ENCODE results near the gene NCAM1.
"Not testable (repeated sequence)": the region's sequence is repeated elsewhere in the genome, so short reads cannot be mapped to it uniquely, and the experiment has no call there.

NCAM1 gene

DNA sequence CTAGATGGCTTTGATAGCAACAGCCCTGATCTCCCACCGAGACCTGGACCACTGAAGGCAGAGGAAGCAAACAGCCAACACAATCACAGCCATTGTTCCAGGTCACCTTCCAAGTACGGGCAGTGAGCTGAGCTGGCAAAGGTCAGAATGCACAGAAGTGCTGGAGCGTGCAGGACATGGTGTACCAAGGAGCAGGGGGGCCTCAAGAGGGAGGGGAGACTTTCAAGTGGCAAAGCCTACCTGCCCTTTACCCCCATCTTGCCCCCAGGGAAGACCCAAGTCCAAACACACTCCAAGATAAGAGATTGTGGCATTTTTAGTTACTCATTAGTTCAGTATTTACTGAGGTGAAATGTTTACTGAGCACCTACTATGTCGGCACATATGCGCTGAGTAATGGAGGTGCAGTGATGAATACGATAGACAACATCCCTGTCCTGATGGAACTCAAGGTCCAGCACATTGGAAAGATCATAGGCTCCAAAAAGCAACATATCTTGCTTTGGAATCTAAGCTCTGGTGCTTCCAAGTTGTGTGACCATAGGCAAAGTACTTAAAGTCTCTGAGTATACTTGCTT is 327.2 kb downstream of the NCAM1 start:
- no peak overlapping the region for H3K4me3 ChIP-seq (ENCODE audit: extremely low read depth, insufficient read depth, low read length, poor library complexity, severe bottlenecking)
- H3K9me3 ChIP-seq (ENCODE audit: control insufficient read depth, low read length), result no peaks in the 10 kb centered on the region
- WGBS, 2 experiments (ENCODE audit: insufficient coverage in 2 of 2), result 100% methylated on average over 3 to 4 of the region's 6 CpGs
- H3K36me3 ChIP-seq (ENCODE audit: control insufficient read depth, insufficient read depth, low read length), result no peaks in the 10 kb centered on the region
- no peaks in the 10 kb centered on the region for H3K4me1 ChIP-seq (ENCODE audit: control insufficient read depth, insufficient read depth, low read length, poor library complexity, severe bottlenecking)
- no peak overlapping the region for H3K27ac ChIP-seq (ENCODE audit: low read depth, low read length, severe bottlenecking)

DNA sequence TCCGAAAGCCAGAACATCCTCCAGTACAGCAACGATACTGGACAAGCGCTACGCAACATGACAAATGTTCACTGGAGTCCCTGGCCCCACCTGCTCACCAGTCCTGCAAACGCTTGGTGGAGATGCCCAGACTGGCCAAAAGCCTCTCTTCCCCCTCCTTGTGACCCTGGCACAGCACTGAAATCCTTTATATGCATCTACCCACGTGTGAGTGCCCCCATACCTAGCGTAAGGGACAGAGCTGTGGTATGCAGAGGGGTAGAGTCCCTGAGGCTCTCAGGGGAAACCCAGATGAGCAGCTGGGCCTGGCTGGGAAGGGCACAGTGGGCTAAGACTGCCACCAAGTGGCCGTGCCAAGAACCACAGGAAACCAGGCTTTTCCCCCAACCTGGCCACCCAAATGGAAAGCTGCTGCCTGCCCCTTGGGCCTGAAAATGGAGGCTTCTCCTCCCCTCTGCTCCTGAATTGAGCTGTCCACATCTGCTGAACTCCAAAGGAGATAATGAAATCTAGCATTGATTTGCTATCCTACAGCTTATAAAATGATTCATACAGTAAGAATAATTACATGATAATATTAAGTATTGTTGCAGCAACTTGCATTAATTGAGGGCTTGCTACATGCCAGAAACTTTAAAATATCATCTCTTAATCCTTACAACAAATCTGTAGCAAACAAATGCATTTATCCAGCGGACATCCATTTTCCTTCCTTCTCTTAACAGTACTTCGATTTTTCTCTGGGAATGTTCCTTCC is 328.4 kb downstream of the NCAM1 start:
- WGBS, 2 experiments (ENCODE audit: insufficient coverage in 2 of 2), result 55 to 58% methylated on average over 6 to 7 of the region's 10 CpGs
- H3K4me3 ChIP-seq (ENCODE audit: extremely low read depth, insufficient read depth, low read length, poor library complexity, severe bottlenecking), result no peak overlapping the region
- H3K27ac ChIP-seq (ENCODE audit: low read depth, low read length, severe bottlenecking), result no peak overlapping the region

DNA sequence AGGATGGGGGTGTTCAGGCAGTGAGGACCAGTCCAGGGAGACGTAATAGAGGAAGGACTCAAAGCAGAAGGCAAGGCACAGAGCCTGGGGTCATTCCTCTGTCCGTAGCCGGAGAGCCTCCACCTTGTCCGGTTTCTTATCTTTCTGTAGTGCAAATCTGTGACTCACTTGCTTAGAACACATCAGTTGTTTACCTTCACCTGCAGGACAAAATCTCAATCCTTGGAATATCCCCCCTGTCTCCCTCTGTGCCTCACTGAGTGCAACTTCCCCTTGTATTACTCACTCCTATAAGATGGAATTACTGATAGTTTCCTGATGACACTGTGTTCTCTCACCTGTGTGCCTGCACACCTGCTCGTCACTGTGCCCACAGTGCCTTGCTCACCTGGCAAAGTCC is 332.7 kb downstream of the NCAM1 start:
- Histone ChIP-seq H3K9me3 (ENCODE audit: control insufficient read depth, low read length) (no peaks in the 10 kb centered on the region), H3K36me3 (ENCODE audit: control insufficient read depth, insufficient read depth, low read length) (no peaks in the 10 kb centered on the region), H3K4me3 (ENCODE audit: extremely low read depth, insufficient read depth, low read length, poor library complexity, severe bottlenecking) (no peak overlapping the region), H3K4me1 (ENCODE audit: control insufficient read depth, insufficient read depth, low read length, poor library complexity, severe bottlenecking) (no peaks in the 10 kb centered on the region), H3K27ac (ENCODE audit: low read depth, low read length, severe bottlenecking) (no peak overlapping the region)
- 71 to 74% methylated on average over 5 of the region's 5 CpGs for WGBS, 2 experiments (ENCODE audit: insufficient coverage in 2 of 2)

More for the DNA sequence above, 328.4 kb downstream of the NCAM1 start:
- Histone ChIP-seq H3K36me3 (ENCODE audit: control insufficient read depth, insufficient read depth, low read length) (no peaks in the 10 kb centered on the region), H3K9me3 (ENCODE audit: control insufficient read depth, low read length) (no peaks in the 10 kb centered on the region), H3K4me1 (ENCODE audit: control insufficient read depth, insufficient read depth, low read length, poor library complexity, severe bottlenecking) (no peaks in the 10 kb centered on the region)

DNA sequence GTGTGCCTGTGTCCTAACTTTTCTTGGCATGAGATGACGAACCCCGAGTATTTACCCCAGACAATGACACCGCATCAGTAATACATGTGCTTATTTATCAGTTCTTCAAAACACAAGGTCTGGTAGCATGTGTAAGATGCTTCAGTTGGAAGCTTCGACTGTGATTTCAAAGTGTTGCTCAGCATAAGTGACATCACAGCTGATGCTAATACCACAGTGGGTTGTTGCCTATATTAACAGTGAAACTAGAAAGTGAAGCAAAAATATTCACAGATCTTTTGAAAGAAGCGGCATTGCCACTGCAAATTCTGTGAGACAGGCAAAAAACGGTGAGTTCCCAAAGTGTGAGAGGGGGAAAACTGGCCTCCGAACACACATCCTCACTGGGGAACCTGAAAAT is 334.8 kb downstream of the NCAM1 start:
- no peaks in the 10 kb centered on the region for H3K4me1 ChIP-seq (ENCODE audit: control insufficient read depth, insufficient read depth, low read length, poor library complexity, severe bottlenecking)
- H3K36me3 ChIP-seq (ENCODE audit: control insufficient read depth, insufficient read depth, low read length), result no peaks in the 10 kb centered on the region
- H3K27ac ChIP-seq (ENCODE audit: low read depth, low read length, severe bottlenecking), result no peak overlapping the region
- WGBS, 2 experiments (ENCODE audit: insufficient coverage in 2 of 2), result 92 to 95% methylated on average over 3 to 6 of the region's 7 CpGs
- no peaks in the 10 kb centered on the region for H3K9me3 ChIP-seq (ENCODE audit: control insufficient read depth, low read length)
- H3K4me3 ChIP-seq (ENCODE audit: extremely low read depth, insufficient read depth, low read length, poor library complexity, severe bottlenecking), result no peak overlapping the region

DNA sequence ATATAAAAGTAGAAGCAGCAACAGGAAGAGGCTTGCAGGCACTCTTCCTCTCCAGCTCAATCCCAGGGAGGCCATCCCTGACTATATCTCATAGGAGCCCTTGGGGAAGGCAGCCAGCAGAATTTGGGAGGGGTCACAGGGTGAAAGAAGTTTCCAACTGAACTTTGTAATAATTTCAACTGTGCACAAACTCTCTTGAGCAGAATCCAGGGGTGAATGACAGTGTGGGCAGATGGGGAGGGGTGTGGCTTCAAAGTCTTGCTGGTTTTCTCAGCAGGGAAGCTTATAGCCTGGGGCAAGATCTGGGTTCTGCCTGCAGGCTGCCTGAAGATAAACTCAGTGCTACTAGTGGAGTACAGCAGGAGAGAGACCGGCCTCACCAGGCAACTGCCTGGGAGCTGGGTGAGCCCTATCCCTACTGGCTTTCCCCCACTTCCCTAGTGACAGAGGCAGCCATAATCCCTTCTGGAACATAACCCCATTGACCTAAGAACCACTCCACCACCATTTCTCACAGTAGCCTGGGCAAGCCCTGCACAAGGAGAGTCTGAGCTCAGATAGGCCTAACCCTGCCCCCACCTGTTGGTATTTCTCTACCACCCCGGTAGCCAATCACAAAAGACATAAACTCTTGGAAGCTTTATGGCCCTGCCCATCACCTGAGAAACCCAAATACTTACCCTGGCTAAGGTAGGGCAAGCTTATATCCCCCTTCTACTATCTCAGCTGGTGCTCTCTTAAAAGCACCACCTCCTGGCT is 335.4 kb downstream of the NCAM1 start:
- WGBS, 2 experiments (ENCODE audit: insufficient coverage in 2 of 2), result 63 to 78% methylated on average over 2 of the region's 2 CpGs
- Histone ChIP-seq H3K27ac (ENCODE audit: low read depth, low read length, severe bottlenecking) (no peak overlapping the region), H3K4me3 (ENCODE audit: extremely low read depth, insufficient read depth, low read length, poor library complexity, severe bottlenecking) (no peak overlapping the region), H3K36me3 (ENCODE audit: control insufficient read depth, insufficient read depth, low read length) (no peaks in the 10 kb centered on the region), H3K9me3 (ENCODE audit: control insufficient read depth, low read length) (no peaks in the 10 kb centered on the region), H3K4me1 (ENCODE audit: control insufficient read depth, insufficient read depth, low read length, poor library complexity, severe bottlenecking) (no peaks in the 10 kb centered on the region)

DNA sequence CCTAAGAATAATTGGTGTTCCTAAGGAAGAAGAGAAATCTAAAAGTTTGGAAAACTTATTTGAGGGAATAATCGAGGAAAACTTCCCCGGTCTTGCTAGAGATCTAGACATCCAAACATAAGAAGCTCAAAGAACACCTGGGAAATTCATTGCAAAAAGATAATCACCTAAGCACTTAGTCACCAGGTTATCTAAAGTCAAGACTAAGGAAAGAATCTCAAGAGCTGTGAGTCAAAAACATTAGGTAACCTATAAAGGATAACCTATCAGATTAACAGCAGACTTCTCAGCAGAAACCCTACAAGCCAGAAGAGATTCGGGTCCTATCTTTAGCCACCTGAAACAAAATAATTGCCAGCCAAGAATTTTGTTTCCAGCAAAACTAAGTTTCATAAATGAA is 337.3 kb downstream of the NCAM1 start:
- not testable (repeated sequence) for H3K27ac ChIP-seq (ENCODE audit: low read depth, low read length, severe bottlenecking); H3K9me3 ChIP-seq (ENCODE audit: control insufficient read depth, low read length); H3K36me3 ChIP-seq (ENCODE audit: control insufficient read depth, insufficient read depth, low read length); H3K4me3 ChIP-seq (ENCODE audit: extremely low read depth, insufficient read depth, low read length, poor library complexity, severe bottlenecking); H3K4me1 ChIP-seq (ENCODE audit: control insufficient read depth, insufficient read depth, low read length, poor library complexity, severe bottlenecking)
- 100% methylated on average over 2 of the region's 3 CpGs; no CpG with 5 or more reads in 1 of the 2 experiments for WGBS, 2 experiments (ENCODE audit: insufficient coverage in 2 of 2)

DNA sequence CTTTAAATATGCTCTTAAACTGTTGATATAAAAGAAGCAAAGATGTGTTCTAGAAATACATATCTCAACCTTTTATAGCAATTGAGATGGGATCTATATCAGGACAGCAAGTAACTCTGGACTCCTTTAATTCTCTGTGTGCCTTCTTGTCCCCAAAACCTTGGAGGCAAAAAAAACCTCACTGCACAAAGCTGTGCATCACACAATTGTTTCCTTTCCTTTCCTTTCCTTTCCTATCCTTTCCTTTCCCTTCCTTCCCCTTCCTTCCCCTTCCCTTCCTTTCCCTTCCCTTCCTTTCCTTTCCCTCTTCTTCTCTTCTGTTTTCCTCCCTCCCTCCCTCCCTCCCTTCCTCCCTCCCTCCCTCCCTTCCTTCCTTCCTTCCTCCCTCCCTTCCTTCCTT is 343.7 kb downstream of the NCAM1 start:
- Histone ChIP-seq H3K36me3 (ENCODE audit: control insufficient read depth, insufficient read depth, low read length) (no peaks in the 10 kb centered on the region), H3K4me1 (ENCODE audit: control insufficient read depth, insufficient read depth, low read length, poor library complexity, severe bottlenecking) (no peaks in the 10 kb centered on the region), H3K27ac (ENCODE audit: low read depth, low read length, severe bottlenecking) (no peak overlapping the region), H3K9me3 (ENCODE audit: control insufficient read depth, low read length) (no peaks in the 10 kb centered on the region), H3K4me3 (ENCODE audit: extremely low read depth, insufficient read depth, low read length, poor library complexity, severe bottlenecking) (no peak overlapping the region)

DNA sequence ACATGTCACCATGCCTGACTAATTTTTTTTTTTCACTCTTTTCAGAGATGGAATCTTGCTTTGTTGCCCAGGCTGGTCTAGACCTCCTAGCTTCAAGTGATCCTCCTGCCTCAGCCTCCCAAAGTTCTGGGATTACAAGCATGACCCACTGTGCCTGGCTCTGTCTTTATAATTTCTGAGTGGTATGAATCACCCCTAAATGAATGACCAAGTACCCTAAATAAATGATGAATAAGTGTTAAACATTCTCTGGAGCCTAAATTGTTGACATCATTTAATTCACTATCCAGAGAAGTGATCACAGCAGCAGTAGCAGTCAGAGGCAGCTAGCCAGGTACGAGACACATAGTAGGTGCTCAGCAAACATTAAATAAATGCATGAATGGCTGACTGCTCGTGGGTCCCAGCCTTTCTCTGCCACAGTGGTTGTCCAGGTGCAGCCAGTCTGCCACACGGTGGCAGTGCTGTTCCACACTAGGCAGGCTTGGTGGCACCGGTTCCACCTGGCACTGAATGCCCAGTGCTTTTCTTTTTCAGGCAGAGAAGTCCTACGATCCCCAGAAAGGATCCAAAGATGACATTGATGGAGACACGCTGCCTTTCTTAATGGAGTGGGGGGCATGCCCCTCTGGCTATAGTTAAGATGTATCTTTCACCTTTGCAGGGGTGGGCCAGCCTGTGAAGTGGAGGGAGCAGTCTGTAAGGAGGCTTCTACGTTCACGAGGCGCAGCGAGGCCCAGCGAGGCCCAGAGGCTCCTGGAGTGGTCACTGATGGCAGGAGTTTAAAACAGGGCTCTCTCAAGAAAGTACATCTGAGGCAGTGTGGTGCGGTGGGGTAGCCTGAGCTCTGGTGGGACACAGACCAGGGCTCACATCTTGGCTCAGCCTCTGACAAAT is 344.5 kb downstream of the NCAM1 start:
- WGBS, 2 experiments (ENCODE audit: insufficient coverage in 2 of 2), result 50 to 52% methylated on average over 11 of the region's 12 CpGs
- Histone ChIP-seq H3K4me1 (ENCODE audit: control insufficient read depth, insufficient read depth, low read length, poor library complexity, severe bottlenecking) (no peaks in the 10 kb centered on the region), H3K4me3 (ENCODE audit: extremely low read depth, insufficient read depth, low read length, poor library complexity, severe bottlenecking) (no peak overlapping the region), H3K27ac (ENCODE audit: low read depth, low read length, severe bottlenecking) (no peak overlapping the region), H3K36me3 (ENCODE audit: control insufficient read depth, insufficient read depth, low read length) (no peaks in the 10 kb centered on the region), H3K9me3 (ENCODE audit: control insufficient read depth, low read length) (no peaks in the 10 kb centered on the region)

DNA sequence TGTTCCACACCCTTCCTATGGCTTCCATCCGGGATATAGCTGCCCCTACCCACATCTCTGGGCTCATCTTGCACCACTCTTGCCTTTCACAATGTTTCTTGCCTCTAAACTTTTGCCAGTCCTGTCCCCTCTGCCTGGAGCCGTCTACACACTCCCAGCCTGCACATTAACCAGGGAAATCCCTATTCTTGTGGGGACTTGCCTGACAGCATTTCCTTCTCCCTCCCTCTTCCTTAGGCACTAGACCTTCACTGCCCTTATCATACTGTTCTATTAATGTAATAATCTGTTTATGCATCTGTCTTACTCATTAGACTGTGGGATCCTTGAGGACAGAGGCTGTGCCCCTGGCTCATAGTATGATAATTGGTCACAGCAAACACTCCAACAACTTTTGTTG is 347.4 kb downstream of the NCAM1 start:
- no peak overlapping the region for H3K4me3 ChIP-seq (ENCODE audit: extremely low read depth, insufficient read depth, low read length, poor library complexity, severe bottlenecking)
- peaks cover 9% of the 10 kb centered on the region for H3K4me1 ChIP-seq (ENCODE audit: control insufficient read depth, insufficient read depth, low read length, poor library complexity, severe bottlenecking)
- no peaks in the 10 kb centered on the region for H3K9me3 ChIP-seq (ENCODE audit: control insufficient read depth, low read length)
- H3K27ac ChIP-seq (ENCODE audit: low read depth, low read length, severe bottlenecking), result no peak overlapping the region
- no peaks in the 10 kb centered on the region for H3K36me3 ChIP-seq (ENCODE audit: control insufficient read depth, insufficient read depth, low read length)
- WGBS, 2 experiments (ENCODE audit: insufficient coverage in 2 of 2), result 50 to 63% methylated on average over 2 of the region's 2 CpGs

DNA sequence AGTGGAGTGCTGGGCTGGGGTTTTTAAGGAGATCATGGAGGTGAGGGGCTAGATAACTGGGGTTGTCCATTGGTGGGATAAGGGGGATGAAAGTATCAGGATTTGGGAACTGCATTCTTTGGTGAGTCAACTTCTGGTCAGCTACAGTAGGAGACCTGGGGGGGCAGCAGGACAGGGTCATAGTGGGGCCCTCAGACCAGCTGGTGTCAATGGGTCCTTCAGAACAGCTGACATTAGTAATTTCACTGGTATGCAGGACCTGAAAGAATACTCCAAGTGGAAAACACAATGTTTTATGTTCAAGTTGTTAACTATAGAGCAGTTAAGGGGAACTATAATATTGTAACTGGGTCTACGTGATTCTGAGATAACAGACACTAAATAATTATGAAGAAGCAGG is 350.3 kb downstream of the NCAM1 start:
- H3K4me3 ChIP-seq (ENCODE audit: extremely low read depth, insufficient read depth, low read length, poor library complexity, severe bottlenecking), result no peak overlapping the region
- no peaks in the 10 kb centered on the region for H3K9me3 ChIP-seq (ENCODE audit: control insufficient read depth, low read length)
- peaks cover 9% of the 10 kb centered on the region for H3K4me1 ChIP-seq (ENCODE audit: control insufficient read depth, insufficient read depth, low read length, poor library complexity, severe bottlenecking)
- no peaks in the 10 kb centered on the region for H3K36me3 ChIP-seq (ENCODE audit: control insufficient read depth, insufficient read depth, low read length)
- 100% methylated on average over 1 of the region's 1 CpG; no CpG with 5 or more reads in 1 of the 2 experiments for WGBS, 2 experiments (ENCODE audit: insufficient coverage in 2 of 2)
- H3K27ac ChIP-seq (ENCODE audit: low read depth, low read length, severe bottlenecking), result no peak overlapping the region
